NCI-H187 treated with DMSO at 0.1 percent for 48 hours (cell line): ENCODE results near the gene NDUFC2.
"Not testable (repeated sequence)": the region's sequence is repeated elsewhere in the genome, so short reads cannot be mapped to it uniquely, and the experiment has no call there.

Experiments
- DNase-seq: peaks from one replicate; lab custom pipeline; 2025; lab: John Stamatoyannopoulos, UW

The NDUFC2 gene

DNA sequence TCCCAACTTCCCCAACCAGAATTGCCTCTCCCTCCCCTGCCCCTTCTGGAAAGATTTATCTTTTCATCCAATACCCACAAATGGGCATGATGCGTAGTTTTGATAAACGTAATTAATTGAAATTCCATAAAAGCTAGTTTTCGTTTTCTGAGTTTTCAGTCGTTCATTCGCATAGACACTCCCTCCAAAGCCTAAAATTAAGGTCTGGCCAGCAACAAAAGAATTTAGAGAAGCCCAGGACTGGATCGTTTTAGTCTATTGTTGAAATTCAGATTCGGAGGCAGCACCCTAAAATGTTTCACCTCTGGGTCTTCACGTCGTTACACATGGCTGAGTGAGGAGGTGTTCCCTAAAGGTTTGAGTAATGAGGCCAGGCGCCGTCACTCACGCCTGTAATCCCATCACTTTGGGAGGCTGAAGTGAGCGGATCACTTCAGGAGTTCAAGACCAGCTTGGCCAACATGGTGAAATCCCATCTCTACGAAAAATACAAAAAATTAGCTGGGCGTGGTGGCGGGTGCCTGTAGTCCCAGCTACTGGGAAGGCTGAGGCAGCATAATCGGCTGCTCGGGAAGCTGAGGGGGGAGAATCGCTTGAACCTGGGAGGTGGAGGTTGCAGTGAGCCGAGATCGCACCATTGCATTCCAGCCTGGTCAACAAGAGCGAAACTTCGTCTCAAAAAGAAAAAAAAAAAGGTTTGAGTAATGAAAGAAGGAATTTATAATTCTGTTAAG lies 589 bp upstream of the NDUFC2 start:
- DNase-seq: no peak

DNA sequence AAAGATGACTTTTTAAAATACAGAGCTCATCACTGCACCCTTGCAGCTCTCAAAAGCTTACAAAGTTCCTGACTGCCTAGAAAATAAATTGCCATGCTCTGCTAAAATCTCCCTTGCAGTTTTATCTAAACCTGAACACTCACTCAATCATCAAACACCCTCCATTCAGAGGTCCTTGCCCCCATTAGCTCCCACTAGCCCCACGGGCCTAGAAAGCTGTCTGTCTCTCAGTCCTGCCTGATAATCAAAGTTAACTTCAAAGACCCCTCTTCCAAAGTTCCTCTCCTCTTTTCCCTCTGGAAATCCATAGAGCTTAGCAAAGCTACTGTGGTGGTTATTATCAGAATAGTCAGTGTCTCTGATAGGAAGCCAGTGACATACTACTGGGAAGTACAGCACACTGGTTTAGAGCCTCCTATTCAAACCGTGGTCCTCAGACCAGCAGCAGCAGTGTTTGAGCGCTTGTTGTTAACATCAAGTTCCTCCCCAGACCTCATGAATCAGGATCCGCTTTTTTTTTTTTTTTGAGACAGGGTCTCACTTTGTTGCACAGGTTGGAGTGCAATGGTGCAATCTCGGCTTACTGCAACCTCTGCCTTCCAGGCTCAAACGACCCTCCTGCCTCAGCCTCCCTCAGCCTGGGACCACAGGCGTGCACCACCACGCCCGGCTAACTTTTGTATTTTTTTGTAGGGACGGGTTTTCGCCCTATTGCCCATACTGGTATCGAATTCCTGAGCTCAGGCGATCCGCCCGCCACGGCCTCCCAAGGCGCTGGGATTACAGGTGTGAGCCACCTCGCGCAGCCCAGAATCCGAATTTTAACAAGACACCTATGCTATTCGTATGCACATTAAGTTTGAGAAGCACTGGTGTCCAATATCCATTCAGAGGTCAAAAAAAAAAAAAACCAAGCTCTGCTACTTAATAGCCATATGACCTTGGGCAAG lies 1.2 kb downstream of the NDUFC2 start:
- no peak for DNase-seq

DNA sequence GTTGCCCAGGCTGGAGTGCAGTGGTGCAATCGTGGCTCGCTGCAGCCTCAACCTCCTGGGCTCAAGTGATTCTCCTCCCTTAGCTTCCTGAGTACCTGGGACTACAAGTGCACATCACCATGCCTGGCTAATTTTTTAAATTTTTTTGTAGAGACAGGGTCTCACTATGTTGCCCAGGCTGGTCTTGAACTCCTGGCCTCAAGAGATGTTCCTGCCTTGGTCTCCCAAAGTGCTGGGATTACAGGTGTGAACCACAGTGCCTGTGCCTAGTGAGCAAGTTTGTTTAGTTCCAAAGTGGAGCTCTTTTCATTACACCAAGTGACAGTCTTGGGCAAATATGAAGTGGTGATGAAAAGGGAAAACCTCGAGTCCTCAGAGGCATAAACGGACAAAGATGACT lies 2.1 kb downstream of the NDUFC2 start:
- not testable (repeated sequence) for DNase-seq

DNA sequence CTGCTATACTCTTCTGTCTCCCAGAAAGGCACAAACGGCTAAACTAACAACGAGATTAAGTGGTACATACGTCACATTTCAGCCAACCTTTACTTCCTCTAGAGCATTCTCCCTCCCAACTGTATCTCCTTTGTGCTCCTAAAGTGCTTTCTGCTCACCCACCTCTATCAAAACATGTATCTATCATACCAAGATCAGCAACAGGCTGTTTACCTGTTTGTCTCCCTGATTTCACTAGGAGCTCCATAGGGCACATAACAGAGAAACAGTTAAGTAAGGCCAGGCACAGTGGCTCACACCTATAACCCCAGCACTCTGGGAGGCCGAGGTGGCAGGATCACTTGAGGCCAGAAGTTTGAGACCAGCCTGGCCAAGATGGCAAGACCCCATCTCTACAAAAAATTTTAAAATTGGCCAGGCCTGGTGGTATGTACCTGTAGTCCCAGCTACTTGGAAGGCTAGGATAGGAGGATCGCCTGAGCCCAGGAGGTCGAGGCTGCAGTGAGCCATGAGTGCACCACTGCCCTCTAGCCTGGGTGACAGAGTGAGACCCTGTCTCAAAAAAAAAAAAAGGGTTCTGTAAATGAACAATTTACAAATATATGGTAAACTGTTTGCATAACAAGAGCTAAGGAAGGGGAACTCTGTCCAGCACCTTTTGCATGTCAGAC lies 2.8 kb downstream of the NDUFC2 start:
- no peak for DNase-seq

DNA sequence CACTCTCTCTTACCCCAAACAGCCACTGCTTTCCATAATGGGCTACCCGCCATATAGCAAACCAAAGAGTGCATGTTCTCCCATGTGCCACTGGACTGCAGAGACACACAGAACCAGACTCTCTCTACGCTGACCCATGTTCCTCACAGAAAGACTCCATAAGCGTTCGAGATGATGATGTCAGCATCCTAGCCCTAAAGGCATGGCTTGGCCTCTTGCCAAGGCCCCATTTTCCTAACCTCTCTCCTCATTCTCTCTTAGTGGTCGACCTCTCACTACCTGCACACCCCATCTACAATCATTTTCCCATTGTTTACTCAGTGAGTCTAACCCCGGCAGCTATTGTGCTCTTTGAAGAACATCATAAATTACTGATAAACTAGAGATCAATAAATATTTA lies 4.9 kb downstream of the NDUFC2 start:
- no peak for DNase-seq

DNA sequence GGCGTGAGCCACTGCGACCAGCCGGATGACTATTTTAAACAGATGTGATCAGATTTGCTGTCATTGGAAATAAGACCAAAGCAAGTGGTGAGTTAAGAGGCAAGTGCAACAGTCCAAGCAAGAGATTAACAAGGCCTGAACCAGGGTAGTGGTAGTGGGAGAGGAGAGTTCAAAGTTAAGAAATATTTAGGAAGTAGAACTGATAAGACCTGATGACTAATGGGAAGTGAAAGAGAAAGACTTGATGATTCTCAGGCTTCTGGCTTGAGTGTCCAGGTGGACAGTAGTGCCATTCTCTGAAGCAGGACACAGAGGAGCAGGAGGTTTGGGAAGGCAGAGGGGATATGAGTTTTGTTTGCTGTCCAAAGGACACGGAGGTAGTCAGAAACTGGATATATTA lies 7.2 kb downstream of the NDUFC2 start:
- DNase-seq: no peak

DNA sequence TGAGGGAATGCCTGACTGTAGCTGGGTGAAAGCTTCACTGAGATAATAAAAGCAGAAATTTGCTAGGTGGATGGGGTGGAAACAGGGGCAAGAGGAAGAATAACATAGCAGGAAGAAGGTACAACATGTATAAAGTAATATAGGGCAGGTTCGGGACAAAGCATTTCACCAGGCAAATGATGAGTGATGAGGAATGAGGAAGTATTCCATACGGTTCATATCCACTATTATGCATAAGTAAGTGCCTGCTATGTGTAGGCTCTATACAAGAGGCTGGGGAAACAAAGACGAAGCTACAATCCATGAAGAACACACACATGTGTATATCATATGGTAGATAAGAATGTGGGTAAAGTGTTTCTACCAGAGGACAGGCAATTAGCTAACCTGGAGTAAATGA lies 7.9 kb downstream of the NDUFC2 start:
- no peak for DNase-seq

DNA sequence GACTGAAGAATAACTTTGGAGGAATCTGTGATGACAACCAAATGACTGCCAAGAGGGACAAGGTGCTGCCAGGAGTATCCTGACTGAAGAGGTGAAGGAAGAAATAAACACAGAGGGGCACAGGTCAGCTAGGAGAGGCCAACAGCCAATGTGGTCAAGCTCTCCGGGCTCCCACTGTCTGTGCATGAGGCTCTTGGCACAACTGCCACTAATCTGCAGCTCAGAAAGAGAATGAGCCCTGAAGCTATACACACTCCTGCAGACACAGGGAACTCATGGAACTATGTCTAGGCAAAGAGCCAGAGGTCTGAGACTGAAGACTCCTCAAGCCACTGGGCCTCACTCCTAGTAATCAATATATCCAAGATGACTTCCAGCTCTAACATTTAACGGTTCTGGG lies 9.0 kb downstream of the NDUFC2 start:
- DNase-seq: no peak

DNA sequence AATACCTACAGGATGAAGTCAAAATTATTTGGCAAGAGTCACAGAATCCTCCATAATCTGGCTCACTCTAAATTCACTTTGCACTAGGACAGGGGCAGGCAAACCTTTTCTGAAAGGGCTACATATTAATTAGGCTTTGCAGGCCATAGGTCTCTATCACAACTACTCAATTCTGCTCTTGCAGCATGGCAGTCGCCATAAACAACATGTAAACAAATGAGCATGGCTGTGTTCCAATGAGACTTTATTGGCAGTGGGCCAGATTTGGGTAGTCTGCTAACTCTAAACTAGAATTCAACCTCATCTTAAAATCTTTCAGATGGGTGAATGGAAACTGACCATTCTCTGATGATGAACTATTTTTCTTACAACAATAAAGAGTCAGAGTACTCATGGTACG lies 10.2 kb downstream of the NDUFC2 start:
- DNase-seq: no peak

DNA sequence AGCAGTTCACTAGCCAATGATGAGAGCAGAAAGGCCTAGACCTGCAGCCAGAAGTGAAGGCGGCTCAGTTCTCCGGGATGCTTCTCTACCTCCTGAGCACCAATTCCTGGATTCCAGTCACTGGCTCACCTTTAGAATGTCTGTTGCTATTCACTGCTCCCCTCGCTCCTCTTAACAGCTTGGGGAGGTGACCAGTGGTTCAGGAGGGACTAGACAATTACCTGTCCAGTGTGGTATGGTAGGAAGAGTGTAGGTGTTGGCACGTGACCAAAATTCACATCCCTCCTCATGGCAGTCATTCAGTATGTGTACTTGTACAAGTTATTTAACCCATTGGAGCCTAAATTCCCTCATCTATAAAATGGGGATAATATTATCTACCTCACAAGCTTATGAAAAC lies 12.0 kb downstream of the NDUFC2 start:
- DNase-seq: no peak

DNA sequence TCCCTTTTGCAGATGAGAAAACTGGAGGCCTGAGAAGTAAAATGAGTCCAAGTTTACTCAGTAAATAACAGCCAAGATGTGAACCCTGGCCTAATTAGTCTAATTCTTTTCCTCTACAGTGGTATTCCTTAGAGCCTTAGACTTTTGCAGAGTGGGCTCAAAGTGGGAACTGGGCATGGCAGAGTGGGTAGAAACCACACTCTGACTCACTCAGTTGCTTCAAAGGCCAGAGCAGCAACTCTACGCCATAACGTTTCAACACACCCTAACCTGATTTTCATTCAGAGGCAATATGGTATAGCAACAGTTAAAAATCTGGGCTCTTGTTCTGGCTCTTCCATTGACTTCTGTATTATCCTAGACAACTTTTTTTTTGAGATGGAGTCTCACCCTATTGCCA lies 13.2 kb downstream of the NDUFC2 start:
- no peak for DNase-seq

DNA sequence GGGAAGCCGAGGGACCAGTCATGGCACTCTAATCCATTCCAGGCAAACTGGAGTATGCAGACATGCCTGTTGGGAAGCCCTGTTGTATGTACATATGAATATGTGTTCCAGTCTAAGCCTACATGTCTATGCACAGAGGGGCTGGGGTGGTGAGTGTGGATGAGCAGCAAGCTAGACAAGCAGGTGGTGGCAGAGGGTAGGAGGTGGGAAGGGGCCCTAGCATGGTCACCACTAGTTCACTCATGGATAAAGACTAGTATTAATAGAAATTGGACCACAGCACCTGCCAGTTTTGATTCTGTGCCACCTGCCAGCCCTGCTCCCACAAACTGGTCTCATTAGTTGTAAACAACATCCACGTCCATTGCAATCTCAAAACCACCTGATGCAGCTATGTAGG lies 14.5 kb downstream of the NDUFC2 start:
- DNase-seq: no peak

DNA sequence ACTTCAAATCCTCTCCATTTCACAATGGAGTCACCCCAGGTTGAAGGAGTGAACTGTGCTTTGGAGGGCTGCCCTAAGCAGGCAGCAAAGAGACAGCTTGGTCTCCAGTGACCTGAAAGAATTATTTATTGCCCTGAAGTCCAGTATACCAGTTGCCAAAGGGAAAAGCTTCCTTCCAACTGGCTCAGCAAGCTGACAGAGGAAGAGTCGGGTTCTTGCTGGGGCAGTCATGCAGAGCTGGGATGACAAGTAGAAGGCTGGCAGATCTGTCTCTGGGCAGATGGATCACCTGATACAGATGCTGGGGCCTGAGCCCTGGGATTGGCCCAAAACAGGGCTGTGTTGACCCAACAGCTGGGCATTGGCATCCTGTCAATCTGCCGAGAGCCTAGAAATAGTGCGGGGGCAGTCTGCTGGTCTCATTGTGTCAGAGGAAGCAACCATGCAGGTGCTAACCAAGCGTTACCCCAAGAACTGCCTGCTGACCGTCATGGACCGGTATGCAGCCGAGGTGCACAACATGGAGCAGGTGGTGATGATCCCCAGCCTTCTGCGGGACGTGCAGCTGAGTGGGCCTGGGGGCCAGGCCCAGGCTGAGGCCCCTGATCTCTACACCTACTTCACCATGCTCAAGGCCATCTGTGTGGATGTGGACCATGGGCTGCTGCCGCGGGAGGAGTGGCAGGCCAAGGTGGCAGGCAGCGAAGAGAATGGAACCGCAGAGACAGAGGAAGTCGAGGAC lies 16.1 kb downstream of the NDUFC2 start, which contains the start of gene THRSP:
Gene THRSP (plus strand): TSS at position 422 of the 742 bp plus-strand sequence. CDS start 21 bp downstream, at position 443.
- DNase-seq: no peak

DNA sequence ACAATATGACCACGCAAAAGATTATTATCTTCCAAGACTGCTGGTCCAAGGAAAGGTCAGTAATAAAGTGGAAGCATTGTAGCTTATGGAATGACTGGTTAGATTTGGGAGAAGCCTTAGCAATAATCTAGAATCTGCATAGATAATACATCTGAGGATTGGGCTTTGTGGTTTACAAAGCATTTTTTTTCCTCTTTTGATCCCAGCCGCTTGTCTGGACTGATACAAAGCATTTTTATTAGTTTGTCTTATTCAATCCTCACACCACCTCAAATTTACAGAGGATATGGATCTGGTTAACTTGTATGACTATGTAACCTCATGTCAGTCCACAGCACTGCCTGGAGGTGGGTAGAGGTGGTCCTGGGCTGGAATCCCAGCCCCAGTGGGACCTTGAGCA lies 17.0 kb downstream of the NDUFC2 start:
- no peak for DNase-seq

DNA sequence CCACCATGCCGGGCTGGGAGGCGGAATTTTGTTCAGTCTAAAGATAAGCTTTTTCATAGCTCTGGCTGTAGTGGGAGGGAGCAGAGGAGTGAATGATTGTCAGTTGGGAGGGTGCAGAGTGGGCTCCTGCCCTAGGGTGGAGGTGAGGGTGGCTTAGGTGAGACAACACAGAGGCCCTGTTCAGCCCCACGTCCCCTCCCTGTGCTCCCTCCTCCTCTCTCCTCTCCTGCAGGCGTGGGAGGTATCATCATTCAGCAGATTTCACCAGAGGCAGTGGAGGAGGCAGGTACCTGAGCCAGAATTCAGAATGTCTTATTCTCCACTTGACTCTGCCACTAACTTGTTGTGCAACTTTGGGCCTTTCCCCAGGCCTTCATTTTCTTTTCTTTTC lies 17.7 kb downstream of the NDUFC2 start:
- DNase-seq: no peak

DNA sequence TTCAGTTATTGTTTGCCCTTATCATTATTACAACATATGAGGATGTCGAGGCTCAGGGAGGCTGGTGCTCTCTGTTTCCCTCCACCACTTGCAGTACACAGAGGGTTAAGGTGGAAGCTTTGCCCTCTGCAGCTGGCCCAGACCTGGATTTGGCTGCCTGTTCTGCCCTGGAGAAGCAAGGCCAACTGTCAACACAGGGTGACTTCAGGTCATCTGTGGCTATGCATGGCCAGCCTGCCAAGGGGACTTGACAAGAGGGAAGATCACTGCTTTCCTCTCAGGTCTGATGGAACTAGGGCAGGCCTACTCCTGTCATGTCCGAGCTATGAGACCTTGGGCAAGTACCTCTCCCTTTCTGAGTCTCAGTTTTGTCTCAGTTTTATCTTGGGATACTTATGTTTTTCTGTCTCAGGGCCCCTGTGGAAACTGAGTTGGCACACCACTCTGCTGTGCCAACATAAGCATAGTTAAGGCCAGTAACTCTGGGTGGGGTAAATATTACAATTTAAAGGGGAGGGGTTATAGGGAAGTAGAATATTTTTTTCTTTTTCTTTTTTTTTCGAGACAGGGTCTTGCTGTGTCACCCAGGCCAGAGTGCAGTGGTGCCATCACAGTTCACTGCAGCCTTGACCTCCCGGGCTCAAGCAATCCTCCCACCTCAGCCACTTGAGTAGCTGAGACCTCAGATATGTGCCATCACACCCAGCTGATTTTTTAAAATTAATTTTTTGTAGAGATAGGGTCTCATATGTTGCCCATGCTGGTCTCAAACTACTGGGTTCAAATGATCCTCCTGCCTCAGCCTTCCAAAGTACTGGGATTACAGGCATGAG lies 18.4 kb downstream of the NDUFC2 start:
- no peak for DNase-seq

DNA sequence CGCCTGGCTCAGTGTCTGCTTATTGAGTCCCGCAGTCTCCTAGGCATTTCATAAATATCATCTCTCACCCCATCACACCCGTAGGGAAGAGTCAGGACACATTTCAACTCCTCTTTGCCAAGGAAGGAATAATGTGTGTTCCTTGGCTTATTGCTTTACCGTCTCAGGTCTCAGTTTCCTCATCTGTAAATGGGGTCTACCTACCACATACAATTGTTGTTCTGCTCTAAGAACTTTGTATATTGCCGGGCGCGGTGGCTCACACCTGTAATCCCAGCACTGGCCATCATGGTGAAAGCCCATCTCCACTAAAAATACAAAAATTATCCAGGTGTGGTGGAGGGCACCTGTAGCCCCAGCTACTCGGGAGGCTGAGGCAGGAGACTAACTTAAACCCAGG lies 19.1 kb downstream of the NDUFC2 start:
- no peak for DNase-seq

DNA sequence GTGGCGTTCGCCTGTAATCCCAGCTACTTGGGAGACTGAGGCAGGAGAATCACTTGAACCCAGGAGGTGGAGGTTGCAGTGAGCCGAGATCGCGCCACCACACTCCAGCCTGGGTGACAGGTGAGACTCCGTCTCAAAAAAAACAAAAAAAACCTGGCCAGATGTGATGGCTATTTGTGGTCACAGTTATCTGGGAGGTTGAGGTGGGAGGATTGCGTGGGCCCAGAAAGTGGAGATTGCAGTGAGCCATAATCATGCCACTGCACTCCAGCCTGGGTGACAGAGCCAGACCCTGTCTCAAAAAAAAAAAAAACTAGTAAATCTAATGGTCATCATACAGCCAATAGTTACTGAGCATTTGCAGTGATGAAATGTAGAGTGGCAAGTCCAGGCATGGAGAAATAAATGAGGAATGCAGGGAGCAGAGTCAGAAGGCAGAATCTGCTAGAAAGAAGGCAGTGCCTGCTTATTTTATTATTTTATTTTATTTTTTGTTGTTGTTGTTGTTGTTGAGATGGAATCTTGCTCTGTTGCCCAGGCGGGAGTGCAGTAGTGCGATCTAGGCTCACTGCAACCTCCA lies 19.8 kb downstream of the NDUFC2 start:
- DNase-seq: not testable (repeated sequence)

DNA sequence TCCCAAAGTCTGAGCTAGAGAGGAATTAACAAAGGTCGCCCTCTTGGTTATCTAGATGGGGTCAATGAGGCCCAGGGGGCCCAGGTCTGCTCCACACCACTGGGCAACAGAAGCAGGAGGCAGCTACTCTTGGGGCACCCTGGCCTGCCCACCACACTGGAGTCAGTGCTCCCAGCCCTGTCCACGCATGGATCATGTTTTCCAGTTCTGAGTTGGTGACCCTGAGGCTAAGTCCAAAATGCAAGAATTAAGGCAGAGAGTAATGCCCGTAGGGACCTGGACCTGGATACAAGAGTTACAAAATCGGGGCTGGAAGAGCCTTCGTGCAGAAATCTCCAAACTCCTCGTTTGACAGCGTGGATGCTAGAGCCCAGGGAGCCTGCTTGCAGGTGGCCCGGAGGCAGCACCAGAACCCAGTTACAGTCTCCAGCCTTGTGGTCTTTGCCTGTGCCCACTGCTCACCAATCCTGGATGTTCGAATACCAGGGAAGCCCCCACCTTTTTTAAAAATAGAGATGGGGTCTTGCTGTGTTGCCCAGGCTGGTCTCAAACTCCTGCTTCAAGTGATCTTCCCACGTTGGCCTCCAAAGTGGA lies 22.1 kb downstream of the NDUFC2 start:
- DNase-seq: no peak

DNA sequence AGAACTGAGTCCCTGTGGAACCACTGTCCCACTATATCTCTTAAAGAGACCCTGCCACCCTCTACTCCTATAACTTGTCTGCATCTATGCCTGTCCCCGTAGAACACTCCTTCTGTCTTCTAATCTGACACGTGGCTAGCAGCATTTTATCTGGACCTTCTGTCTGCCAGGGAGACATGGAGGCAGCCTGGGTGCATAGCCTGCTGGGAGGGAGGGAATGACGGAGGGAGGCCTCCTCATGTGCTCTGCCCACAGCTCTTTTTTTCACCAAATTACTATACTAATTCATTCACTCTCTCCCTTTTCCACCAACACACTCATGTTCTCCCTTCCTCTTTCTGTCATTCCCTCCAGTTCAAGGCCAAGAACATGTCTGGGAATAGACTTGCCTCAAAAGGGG lies 23.6 kb downstream of the NDUFC2 start:
- DNase-seq: no peak
